Measurements from ENCODE around the gene ZNF205. TPM values are rescaled to one million over a fixed set of nuclear protein-coding genes. Genes with fewer than 3 reads are reported as not detected.
A peak's percentile ranks its signal among the peaks of the same experiment; 100 is the strongest.

The ZNF205 gene
- total and polyA plus RNA-seq, 9 of the 15 experiments (the other 6 are each of a cell fraction or from before 2014, with no cell fraction given) = 2.4 to 11.8 (median 5.1) TPM; not detected in 2

GRCh38 chr16:3123986-3124886, 11.8 kb downstream of the ZNF205 start (continued):
- no peak for TF ChIP-seq NR4A1 (CRISPR knock-in tag; IDR thresholded peaks at IDR 0.05)
- TF ChIP-seq NR4A1 (tag; IDR thresholded peaks at IDR 0.05) = no peak
- no peak for TF ChIP-seq CLOCK (CRISPR knock-in tag; IDR thresholded peaks at IDR 0.05; ENCODE audit: borderline replicate concordance)
- TF ChIP-seq TAF15 (IDR thresholded peaks at IDR 0.05; ENCODE audit: low read depth, low read length) = no peak
- TF ChIP-seq PRMT5 (CRISPR knock-in tag; IDR thresholded peaks at IDR 0.05) = no peak
- no peak for TF ChIP-seq BDP1 (IDR thresholded peaks at IDR 0.05; ENCODE audit: insufficient read depth, insufficient read length)
- no peak for TF ChIP-seq GABPB2 (CRISPR knock-in tag; conservative IDR thresholded peaks at IDR 0.05)
- peak; percentile 66; the same call in 1 of the 2 replicates for TF ChIP-seq ETV5 (CRISPR knock-in tag; IDR thresholded peaks at IDR 0.05; ENCODE audit: low read depth)
- no peak for TF ChIP-seq RCOR1 (IDR thresholded peaks at IDR 0.05; ENCODE audit: borderline replicate concordance in 1 of 2, low read depth in 2 of 2, low read length in 2 of 2)
- no peak for TF ChIP-seq ZNF699 (CRISPR knock-in tag; IDR thresholded peaks at IDR 0.05; ENCODE audit: insufficient replicate concordance)
- no peak for TF ChIP-seq POLR3A (IDR thresholded peaks at IDR 0.05; ENCODE audit: borderline replicate concordance, extremely low read depth, insufficient read depth, insufficient read length)
- no peak for TF ChIP-seq ZBTB9 (CRISPR knock-in tag; IDR thresholded peaks at IDR 0.05)
- no peak for TF ChIP-seq NFE2 (IDR thresholded peaks at IDR 0.05; ENCODE audit: low read depth)
- TF ChIP-seq CC2D1A (IDR thresholded peaks at IDR 0.05) = no peak
- peak; percentile 86 for TF ChIP-seq BMI1 (IDR thresholded peaks at IDR 0.05; ENCODE audit: low read length)
- no peak for TF ChIP-seq MIER1 (IDR thresholded peaks at IDR 0.05; ENCODE audit: low read depth)
- no peak; the same call in 1 of the 2 replicates for TF ChIP-seq NBN (IDR thresholded peaks at IDR 0.05; ENCODE audit: low read depth)
- no peak for TF ChIP-seq ZSCAN32 (CRISPR knock-in tag; IDR thresholded peaks at IDR 0.05)
- TF ChIP-seq ZNF133 (CRISPR knock-in tag; IDR thresholded peaks at IDR 0.05) = no peak
- peak; percentile 86 for TF ChIP-seq SAP30 (IDR thresholded peaks at IDR 0.05; ENCODE audit: borderline replicate concordance, insufficient read depth, low read depth, low read length, poor library complexity, severe bottlenecking)
- TF ChIP-seq DEAF1 (CRISPR knock-in tag; IDR thresholded peaks at IDR 0.05) = no peak
- TF ChIP-seq PTBP1 (IDR thresholded peaks at IDR 0.05; ENCODE audit: low read depth, low read length) = no peak
